ENCODE results near the gene TMEM30A.

- TF ChIP-seq CTCF (IDR thresholded peaks at IDR 0.05; ENCODE audit: low read length) (no peak), EZH2 (optimal IDR thresholded peaks at IDR 0.05; ENCODE audit: low read depth, low read length) (no peak), EZH2phosphoT487 (IDR thresholded peaks at IDR 0.05; ENCODE audit: low read length) (no peak)
Measured at GRCh38 chr6:75306064-75306463, 21.5 kb upstream of the TMEM30A start.

Measured in MM.1S (cell line).